DMS 273 (cell line): Measurements from ENCODE around the gene C3orf22.
"Not testable (repeated sequence)": the region's sequence is repeated elsewhere in the genome, so short reads cannot be mapped to it uniquely, and the experiment has no call there.

Experiments
- DNase-seq: peaks from one replicate; lab custom pipeline; 2025; ENCODE audit not compliant: unreplicated experiment; lab: John Stamatoyannopoulos, UW

C3orf22 gene

GRCh38 chr3:126558336-126559071, at the start of gene C3orf22:
TSS of gene C3orf22 (minus strand) at chr3:126558932. CDS start at chr3:126553390, 5,542 bp downstream.
- DNase-seq: no peak

- no peak for DNase-seq
Observed at GRCh38 chr3:126607214-126607908, 48.6 kb upstream of the C3orf22 start.

- no peak for DNase-seq
Observed at GRCh38 chr3:126606001-126606400, 47.3 kb upstream of the C3orf22 start.

GRCh38 chr3:126604691-126605090, 46.0 kb upstream of the C3orf22 start:
- DNase-seq: no peak

- DNase-seq: no peak
Observed at GRCh38 chr3:126599101-126599500, 40.4 kb upstream of the C3orf22 start.

- DNase-seq: not testable (repeated sequence)
Observed at GRCh38 chr3:126595479-126595878, 36.7 kb upstream of the C3orf22 start.

GRCh38 chr3:126591515-126591914, 32.8 kb upstream of the C3orf22 start:
- DNase-seq: not testable (repeated sequence)

GRCh38 chr3:126582311-126582710, 23.6 kb upstream of the C3orf22 start:
- DNase-seq: peak; percentile 95

GRCh38 chr3:126581569-126581968, 22.8 kb upstream of the C3orf22 start:
- no peak for DNase-seq

- no peak for DNase-seq
Observed at GRCh38 chr3:126580746-126581145, 22.0 kb upstream of the C3orf22 start.

- no peak for DNase-seq
Observed at GRCh38 chr3:126578702-126579101, 20.0 kb upstream of the C3orf22 start.

GRCh38 chr3:126577261-126577660, 18.5 kb upstream of the C3orf22 start:
- no peak for DNase-seq

GRCh38 chr3:126573492-126574117, 14.9 kb upstream of the C3orf22 start:
- DNase-seq: no peak

- no peak for DNase-seq
Observed at GRCh38 chr3:126571078-126571477, 12.3 kb upstream of the C3orf22 start.

GRCh38 chr3:126570103-126570541, 11.4 kb upstream of the C3orf22 start:
- no peak for DNase-seq

- DNase-seq: no peak
Observed at GRCh38 chr3:126569390-126569975, 10.8 kb upstream of the C3orf22 start.

- DNase-seq: no peak
Observed at GRCh38 chr3:126568776-126569342, 10.1 kb upstream of the C3orf22 start.

- peak; percentile 43 for DNase-seq
Observed at GRCh38 chr3:126567696-126568438, 9.1 kb upstream of the C3orf22 start.

- DNase-seq: no peak
Observed at GRCh38 chr3:126562737-126563276, 4.1 kb upstream of the C3orf22 start.

GRCh38 chr3:126557761-126558160, 971 bp downstream of the C3orf22 start:
- no peak for DNase-seq
